ENCODE data around the gene FTO. TPM values are rescaled to one million over a fixed set of nuclear protein-coding genes. Genes with fewer than 3 reads are reported as not detected.

Gene FTO
- total RNA-seq, 4 donors from 2014 or later = 125 to 182 (median 164) TPM

- Histone ChIP-seq H3K4me3 (replicated peaks in 1 of 3) (no peak overlapping the region), H3K27ac (no peak overlapping the region), H3K36me3 (no peaks in the 10 kb centered on the region), H3K27me3 (no peaks in the 10 kb centered on the region), H3K9me3 (no peaks in the 10 kb centered on the region), H3K4me1 (peaks cover 0 to 7% of the 10 kb centered on the region in 2 donors)
- intact Hi-C loops (cut with DNase I) = no loop called here
- DNase-seq = no peak
- TF ChIP-seq POLR2A (IDR thresholded peaks at IDR 0.05) = no peak
- TF ChIP-seq CTCF (IDR thresholded peaks at IDR 0.05) = no peak
- 90 to 97% methylated on average over 7 of the region's 7 CpGs for WGBS, 2 donors
These were observed 256.3 kb downstream of the FTO start for GRCh38 chr16:53960050-53960812.

- H3K9me3 ChIP-seq = no peaks in the 10 kb centered on the region
- H3K27ac ChIP-seq = no peak overlapping the region
- H3K27me3 ChIP-seq = no peaks in the 10 kb centered on the region
- TF ChIP-seq CTCF (IDR thresholded peaks at IDR 0.05) (peak in 1 of 6 experiments; percentile 10), POLR2A (IDR thresholded peaks at IDR 0.05) (no peak)
- H3K4me3 ChIP-seq (replicated peaks in 1 of 3) = no peak overlapping the region
- intact Hi-C loops (cut with DNase I) = no loop called here
- H3K4me1 ChIP-seq = peaks cover 0 to 7% of the 10 kb centered on the region in 2 donors
- peak; percentile 20 to 27 for DNase-seq
- no peaks in the 10 kb centered on the region for H3K36me3 ChIP-seq
- 56 to 71% methylated on average over 6 of the region's 6 CpGs for WGBS, 2 donors
These were observed 257.1 kb downstream of the FTO start for GRCh38 chr16:53960954-53961616.

- Histone ChIP-seq H3K4me1 (peaks cover 0 to 7% of the 10 kb centered on the region in 2 donors), H3K27me3 (no peaks in the 10 kb centered on the region), H3K36me3 (no peaks in the 10 kb centered on the region), H3K27ac (no peak overlapping the region), H3K4me3 (replicated peaks in 1 of 3) (no peak overlapping the region), H3K9me3 (no peaks in the 10 kb centered on the region)
- intact Hi-C loops (cut with DNase I) = no loop called here
- 95 to 98% methylated on average over 2 of the region's 2 CpGs for WGBS, 2 donors
- TF ChIP-seq POLR2A (IDR thresholded peaks at IDR 0.05) (no peak), CTCF (IDR thresholded peaks at IDR 0.05) (no peak)
- no peak for DNase-seq
These were observed 258.1 kb downstream of the FTO start for GRCh38 chr16:53962041-53962440.

GRCh38 chr16:53964145-53964790 is 260.3 kb downstream of the FTO start:
- DNase-seq = no peak
- H3K36me3 ChIP-seq = no peaks in the 10 kb centered on the region
- intact Hi-C loops (cut with DNase I) = no loop called here
- no peak overlapping the region for H3K4me3 ChIP-seq (replicated peaks in 1 of 3)
- H3K27ac ChIP-seq = no peak overlapping the region
- TF ChIP-seq CTCF (IDR thresholded peaks at IDR 0.05) (no peak), POLR2A (IDR thresholded peaks at IDR 0.05) (no peak)
- peaks cover 6 to 7% of the 10 kb centered on the region in 2 donors for H3K4me1 ChIP-seq
- H3K9me3 ChIP-seq = no peaks in the 10 kb centered on the region
- no peaks in the 10 kb centered on the region for H3K27me3 ChIP-seq

Data from thyroid gland (tissue), 4 donors.